ENCODE results near the gene MATN3. TPM values are rescaled to one million over a fixed set of nuclear protein-coding genes. Genes with fewer than 3 reads are reported as not detected.

The MATN3 gene
- total RNA-seq, 1 experiment from 2014 or later, result 13.5 TPM

GRCh38 chr2:20027705-20028434 is 15.4 kb upstream of the MATN3 start:
- Mint-ChIP-seq H3K9me3 (peaks cover 1% of the 10 kb centered on the region in 2 experiments; a peak in 2 of 5 replicates), H3K27me3 (ENCODE audit: low read depth) (no peaks in the 10 kb centered on the region), H3K27ac (no peak overlapping the region), H3K36me3 (ENCODE audit: insufficient read depth in 1 of 3, low read depth in 3 of 3) (peaks cover 38 to 51% (median 46%) of the 10 kb centered on the region in 3 experiments), H3K4me1 (no peaks in the 10 kb centered on the region), H3K4me3 (no peak overlapping the region)
- no peak for TF ChIP-seq CTCF (conservative IDR thresholded peaks at IDR 0.05)
- H2AK5ac ChIP-seq (ENCODE audit: insufficient read length, low read length), result no peak overlapping the region
- no peak overlapping the region for H2BK120ac ChIP-seq (ENCODE audit: low read depth, low read length, poor library complexity, severe bottlenecking)
- H3K56ac ChIP-seq (ENCODE audit: insufficient read length, low read depth, low read length), result no peak overlapping the region
- H4K91ac ChIP-seq (ENCODE audit: insufficient read length, low read depth, low read length), result no peak overlapping the region
- no peak overlapping the region for H3K14ac ChIP-seq (ENCODE audit: insufficient read depth, low read length)
- H3K4me2 ChIP-seq (ENCODE audit: insufficient read depth, insufficient read length, low read length), result no peak overlapping the region
- H4K5ac ChIP-seq (ENCODE audit: insufficient read length, low read depth, low read length), result no peak overlapping the region
- no CpG with 5 or more reads among the region's 3 CpGs for WGBS (ENCODE audit: extremely low coverage, insufficient read length, low lambda C conversion rate)
- H3T11ph ChIP-seq (ENCODE audit: low read length), result no peak overlapping the region
- H3K79me2 ChIP-seq (ENCODE audit: insufficient read depth, low read length), result no peaks in the 10 kb centered on the region
- no peaks in the 10 kb centered on the region for H3K27me3 ChIP-seq (ENCODE audit: insufficient read depth, low read length)
- no peak overlapping the region for H2BK5ac ChIP-seq (ENCODE audit: insufficient read length, low read length)
- no peak overlapping the region for H2BK15ac ChIP-seq (ENCODE audit: low read depth, low read length)
- H3K9me3 ChIP-seq (ENCODE audit: control insufficient read depth, low read depth, low read length), result no peaks in the 10 kb centered on the region
- H2AFZ ChIP-seq (ENCODE audit: low read length), result no peak overlapping the region
- no peaks in the 10 kb centered on the region for H3K23me2 ChIP-seq (ENCODE audit: insufficient read length, low read depth, low read length, poor library complexity, severe bottlenecking)
- no peak overlapping the region for H2BK12ac ChIP-seq (ENCODE audit: insufficient read length, low read depth, low read length)
- H4K8ac ChIP-seq (replicated peaks; ENCODE audit: insufficient read length, low read depth, low read length), result no peak overlapping the region
- H4K20me1 ChIP-seq (ENCODE audit: control insufficient read depth, insufficient read depth, insufficient read length), result no peaks in the 10 kb centered on the region
- no peaks in the 10 kb centered on the region for H3K4me1 ChIP-seq (ENCODE audit: insufficient read depth, low read length)
- no peak overlapping the region for H3K23ac ChIP-seq (ENCODE audit: insufficient read length, low read depth, low read length)
- no peaks in the 10 kb centered on the region for H3K79me1 ChIP-seq (ENCODE audit: insufficient read depth, low read depth, low read length, poor library complexity, severe bottlenecking)
- DNase-seq, result no peak
- no peak overlapping the region for H2BK20ac ChIP-seq (ENCODE audit: low read depth, low read length, poor library complexity, severe bottlenecking)
- no peak overlapping the region for H3K4ac ChIP-seq (ENCODE audit: low read depth, low read length)
- no peak overlapping the region for H3K18ac ChIP-seq (ENCODE audit: insufficient read length, low read depth, low read length)
- no peak overlapping the region for H3K9ac ChIP-seq (ENCODE audit: extremely low read depth, insufficient read length, low read length)
- no peak overlapping the region for H3K27ac ChIP-seq (ENCODE audit: insufficient read length, low read depth, low read length)

All from H9 (cell line).